Activated CD8-positive, alpha-beta memory T cell treated with anti-CD3 and anti-CD28 coated beads, Interleukin-2, amount 50 U/mL, for 24 hours (primary cell): ENCODE measurements around the gene IGLON5.

ENCODE experiments used
- DNase-seq: peaks from one replicate; pipeline ENCODE4 v3.0.0-alpha.2; 2020; ENCODE audit errors: extremely low read depth

The IGLON5 gene

GRCh38 chr19:51317968-51318367 is 6.5 kb downstream of the IGLON5 start:
- no peak for DNase-seq

- no peak for DNase-seq
These were observed 7.5 kb downstream of the IGLON5 start for GRCh38 chr19:51318687-51319648.

GRCh38 chr19:51319649-51320279 is 8.3 kb downstream of the IGLON5 start:
- no peak for DNase-seq

GRCh38 chr19:51320280-51320657 is 8.8 kb downstream of the IGLON5 start:
- no peak for DNase-seq

GRCh38 chr19:51321799-51322198 is 10.4 kb downstream of the IGLON5 start:
- no peak for DNase-seq

GRCh38 chr19:51323481-51324166 is 12.2 kb downstream of the IGLON5 start:
- no peak for DNase-seq

- DNase-seq = no peak
These were observed 12.7 kb downstream of the IGLON5 start for GRCh38 chr19:51324167-51324481.

GRCh38 chr19:51325161-51325976 is 13.9 kb downstream of the IGLON5 start:
- DNase-seq = no peak

GRCh38 chr19:51326216-51327065 is 15.0 kb downstream of the IGLON5 start:
- DNase-seq = no peak

- DNase-seq = no peak
These were observed 15.9 kb downstream of the IGLON5 start for GRCh38 chr19:51327066-51328001.

- DNase-seq = no peak
These were observed 18.0 kb downstream of the IGLON5 start for GRCh38 chr19:51329411-51329810.

- DNase-seq = no peak
These were observed 18.9 kb downstream of the IGLON5 start for GRCh38 chr19:51330366-51330765.

GRCh38 chr19:51331193-51331592 is 19.7 kb downstream of the IGLON5 start:
- no peak for DNase-seq

- DNase-seq = no peak
These were observed 20.3 kb downstream of the IGLON5 start for GRCh38 chr19:51331716-51332115.

- DNase-seq = no peak
These were observed 22.5 kb downstream of the IGLON5 start for GRCh38 chr19:51333836-51334460.

GRCh38 chr19:51337141-51337860 is 25.9 kb downstream of the IGLON5 start:
- DNase-seq = no peak

GRCh38 chr19:51337861-51338562 is 26.6 kb downstream of the IGLON5 start:
- DNase-seq = no peak
